Lung (tissue), 12 donors: ENCODE data around the gene NDUFA3. TPM values are rescaled to one million over a fixed set of nuclear protein-coding genes. Genes with fewer than 3 reads are reported as not detected.

Experiments
- ATAC-seq: fragments of 200-7000 bp; cut with Tn5 transposase; one replicate; pipeline ENCODE4 v1.9.1; 2020; ENCODE audit warnings: moderate number of reproducible peaks; ENCODE audit not compliant: insufficient read depth, low FRiP score
- DNase-seq, 3 donors: peaks; one replicate each; pipeline ENCODE4 v3.0.0-alpha.2; 2013 to 2017
- H3K27ac ChIP-seq, 2 donors: one replicate each; pipeline ENCODE4 v1.5.1; 2013; ENCODE audit warnings: mild to moderate bottlenecking in 2 of 2, moderate library complexity in 2 of 2, control low read depth in 1 of 2, inconsistent platforms in 1 of 2, low read depth in 1 of 2, low read length in 1 of 2
- H3K27me3 ChIP-seq, 3 donors: one replicate each; pipeline ENCODE4 v1.5.1; 2013; ENCODE audit warnings: low read length in 2 of 3; ENCODE audit not compliant: control insufficient read depth in 3 of 3, insufficient read depth in 3 of 3
- H3K36me3 ChIP-seq, 4 donors: one replicate each; pipeline ENCODE4 v1.5.1; 2013; ENCODE audit warnings: low read length in 4 of 4, mild to moderate bottlenecking in 1 of 4, moderate library complexity in 1 of 4; ENCODE audit not compliant: control insufficient read depth in 4 of 4, insufficient read depth in 4 of 4
- H3K4me1 ChIP-seq, 5 donors: one replicate each; pipeline ENCODE4 v1.5.1; 2013; ENCODE audit warnings: low read length in 5 of 5, mild to moderate bottlenecking in 2 of 5, moderate library complexity in 1 of 5; ENCODE audit not compliant: control insufficient read depth in 5 of 5, insufficient read depth in 5 of 5
- H3K4me3 ChIP-seq: one replicate; pipeline ENCODE4 v1.5.1; 2013; ENCODE audit warnings: mild to moderate bottlenecking, control low read depth, moderate library complexity
- H3K9ac ChIP-seq, 2 donors: one replicate each; pipeline ENCODE4 v1.5.1; 2013; ENCODE audit warnings: low read length in 2 of 2, control low read depth in 1 of 2; ENCODE audit not compliant: insufficient read depth in 1 of 2
- H3K9me3 ChIP-seq, 4 donors: one replicate each; pipeline ENCODE4 v1.5.1; 2013; ENCODE audit warnings: low read length in 3 of 4, mild to moderate bottlenecking in 1 of 4, moderate library complexity in 1 of 4; ENCODE audit not compliant: control insufficient read depth in 4 of 4, insufficient read depth in 3 of 4
- CTCF ChIP-seq: IDR thresholded peaks from 2 replicates; pipeline ENCODE4 v1.5.1; 2012; ENCODE audit warnings: mild to moderate bottlenecking; ENCODE audit errors: control extremely low read depth, extremely low read depth
- WGBS, 2 donors: extraction: QIAGEN DNeasy Blood & Tissue Kit; methylation state at CpG; one replicate each; pipeline ENCODE4 v1.1.7; 2013; 5-methylcytosine and 5-hydroxymethylcytosine counted together
- polyA plus RNA-seq, 2 donors: library from polyadenylated mRNA; stranded (reverse); fragments of 200-250 nt; gene quantifications; one replicate each; pipeline ENCODE4 v1.2.1, GENCODE V29; 2013
- total RNA-seq, 2 donors: library from RNA; depleted of rRNA in 1 of 2; stranded (reverse); fragments of >200 nt in 1 of 2; gene quantifications; one replicate each; pipeline ENCODE4 v1.2.1, GENCODE V29; 2014 to 2021
- donor health status: control.
- donor health status: control.
- donor health status: Bipolar disorder and iron deficiency.
- donor health status: healthy.
- donor health status: DM: yes; HTN: yes; CAD: no.

NDUFA3 gene
- total and polyA plus RNA-seq, 4 donors, result 12.8 to 548 (median 116) TPM

DNA sequence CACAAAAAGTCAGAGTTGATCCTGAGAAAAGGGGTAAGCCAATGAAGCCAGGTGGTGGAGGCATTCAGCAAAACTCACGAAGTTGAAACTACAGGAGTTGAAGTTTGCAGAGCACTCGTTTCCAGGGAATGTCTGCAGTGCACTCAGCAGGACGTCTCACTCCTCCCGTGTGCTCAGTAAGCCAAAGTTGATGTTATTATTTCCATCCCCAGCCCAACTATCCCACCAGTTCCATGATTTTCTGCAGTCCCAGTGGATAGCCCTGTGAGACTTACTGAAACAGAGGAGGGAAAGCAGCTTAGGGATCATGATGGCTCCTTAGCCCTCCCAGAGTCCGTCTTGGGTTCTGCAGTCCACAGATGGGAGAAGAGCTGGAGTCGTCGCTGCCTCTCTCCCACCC is 21.6 kb upstream of the NDUFA3 start, which contains the start of gene TARM1:
Gene TARM1, minus strand, starts transcription at position 334 of the 400 bp plus-strand sequence. Its CDS starts 25 bp downstream, at position 309.
- Histone ChIP-seq H3K9ac (no peak within 1 kb of the TSS), H3K9me3 (peaks cover 0 to 15% (median 4%) of the 10 kb centered on the region in 4 donors), H3K4me3 (no peak within 1 kb of the TSS), H3K27me3 (no peaks in the 10 kb centered on the region), H3K27ac (no peak within 1 kb of the TSS), H3K4me1 (no peaks in the 10 kb centered on the region), H3K36me3 (no peaks in the 10 kb centered on the region)
- ATAC-seq (no peak), DNase-seq (no peak)
- no peak for TF ChIP-seq CTCF
- 42 to 81% methylated on average over 7 of the region's 7 CpGs for WGBS, 2 donors

GRCh38 chr19:54084410-54084809 is 18.2 kb upstream of the NDUFA3 start:
- no peak for DNase-seq
- Histone ChIP-seq H3K9ac (no peak overlapping the region), H3K9me3 (peaks cover 0 to 14% (median 4%) of the 10 kb centered on the region in 4 donors), H3K27ac (no peak overlapping the region), H3K36me3 (no peaks in the 10 kb centered on the region), H3K4me1 (no peaks in the 10 kb centered on the region), H3K27me3 (no peaks in the 10 kb centered on the region), H3K4me3 (no peak overlapping the region)
- ATAC-seq, result no peak
- WGBS, 2 donors, result 80 to 89% methylated on average over 3 of the region's 3 CpGs
- TF ChIP-seq CTCF, result no peak

GRCh38 chr19:54094426-54095000 is 8.1 kb upstream of the NDUFA3 start:
- no peak overlapping the region for H3K9ac ChIP-seq
- no peak overlapping the region for H3K4me3 ChIP-seq
- no peaks in the 10 kb centered on the region for H3K9me3 ChIP-seq
- peaks cover 3 to 32% (median 7%) of the 10 kb centered on the region in 3 donors for H3K27me3 ChIP-seq
- H3K27ac ChIP-seq, result no peak overlapping the region
- no peak for ATAC-seq
- H3K36me3 ChIP-seq, result no peaks in the 10 kb centered on the region
- 57 to 71% methylated on average over 17 of the region's 17 CpGs for WGBS, 2 donors
- no peak for TF ChIP-seq CTCF
- no peak for DNase-seq
- H3K4me1 ChIP-seq, result peaks cover 0 to 7% (median 0%) of the 10 kb centered on the region in 5 donors
